SH-SY5Y (cell line): ENCODE results near the gene COBL.

Experiments
- GATA2 ChIP-seq: IDR thresholded peaks from 2 replicates; pipeline ENCODE4 v1.6.1; 2011; ENCODE audit warnings: mild to moderate bottlenecking, low read depth, low read length
- GATA3 ChIP-seq: IDR thresholded peaks from 2 replicates; pipeline ENCODE4 v1.6.1; 2011; ENCODE audit warnings: low read depth, mild to moderate bottlenecking, low read length, moderate library complexity

GRCh38 chr7:51104278-51104677 lies 212.3 kb downstream of the COBL start:
- no peak for TF ChIP-seq GATA2
- no peak for TF ChIP-seq GATA3
